Endometrium (tissue), 2 donors: ENCODE measurements around the gene SH3PXD2A.

Source experiments
- FAIRE-seq: peaks from 2 replicates; lab custom pipeline; 2012; peaks lifted over from hg19 to GRCh38; lab: Jason Lieb, UNC
- donor health status: control.
- donor health status: control.

The SH3PXD2A gene

DNA sequence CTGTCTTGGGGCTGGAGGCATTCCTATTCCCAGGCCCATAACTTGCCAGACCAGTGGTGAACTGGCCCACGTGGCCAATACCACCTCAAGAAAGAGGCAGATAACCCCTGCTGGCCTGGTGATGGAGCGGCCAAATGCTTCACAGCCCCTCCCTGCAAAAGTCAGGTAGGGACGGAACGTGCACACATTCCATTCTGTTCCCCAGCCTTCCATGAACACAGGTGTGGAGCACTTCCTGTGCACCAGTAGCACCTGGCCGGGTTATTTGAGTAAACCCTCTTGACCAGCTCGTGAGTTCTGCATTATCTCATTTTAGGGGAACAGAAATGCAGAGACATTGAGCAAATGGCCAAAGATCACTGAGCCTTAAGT lies 134.4 kb downstream of the SH3PXD2A start:
- no peak for FAIRE-seq

DNA sequence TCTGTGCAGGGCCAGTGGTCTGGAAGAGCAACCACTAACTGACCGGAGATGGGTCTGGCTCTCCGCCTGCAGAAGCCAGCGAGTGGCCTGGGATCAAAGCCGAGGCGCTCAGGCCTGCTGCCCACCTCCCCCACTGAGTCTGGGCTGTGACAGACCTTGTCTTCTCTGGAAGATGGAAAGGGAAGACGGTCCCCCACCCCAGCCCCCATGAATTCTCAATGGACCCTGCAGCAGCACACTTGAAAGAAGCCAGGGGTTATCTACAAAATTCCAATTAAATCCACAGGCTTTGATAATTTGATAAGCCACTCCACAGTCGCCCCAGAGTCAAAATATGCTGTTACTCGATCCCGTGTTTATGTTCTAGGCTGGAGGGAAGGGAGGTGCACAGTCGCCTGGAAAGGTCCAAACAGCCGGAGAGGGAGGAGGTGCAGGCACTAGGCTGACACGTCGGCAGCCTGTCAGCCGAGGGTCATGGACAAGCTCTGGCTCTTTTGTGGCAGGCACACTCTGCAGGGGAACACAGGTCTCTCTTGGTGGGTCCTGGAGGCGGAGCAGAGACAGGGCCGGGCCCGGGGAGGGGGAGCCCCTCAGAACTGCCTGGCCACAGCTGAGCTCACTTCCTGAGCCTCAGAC lies 134.9 kb downstream of the SH3PXD2A start:
- FAIRE-seq = no peak

DNA sequence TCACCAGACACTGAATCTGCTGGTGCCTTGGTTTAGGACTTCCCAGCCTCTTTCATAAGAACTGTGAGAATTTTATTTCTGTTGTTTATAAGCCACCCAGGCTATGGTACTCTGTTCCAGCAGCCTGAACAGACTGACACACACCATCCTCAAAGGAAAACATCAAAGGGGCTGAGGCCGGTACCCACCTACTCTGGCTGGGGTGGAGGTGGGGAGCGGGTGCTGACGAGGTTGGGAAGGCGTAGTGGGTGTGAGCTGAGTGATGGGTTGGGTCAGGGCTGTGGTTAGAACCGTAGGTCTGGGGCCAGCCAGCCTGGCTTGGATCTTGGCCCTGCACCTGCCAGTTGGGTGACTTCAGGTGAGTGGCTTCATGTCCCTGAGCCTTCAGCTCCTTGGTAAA lies 136.3 kb downstream of the SH3PXD2A start:
- FAIRE-seq = no peak

DNA sequence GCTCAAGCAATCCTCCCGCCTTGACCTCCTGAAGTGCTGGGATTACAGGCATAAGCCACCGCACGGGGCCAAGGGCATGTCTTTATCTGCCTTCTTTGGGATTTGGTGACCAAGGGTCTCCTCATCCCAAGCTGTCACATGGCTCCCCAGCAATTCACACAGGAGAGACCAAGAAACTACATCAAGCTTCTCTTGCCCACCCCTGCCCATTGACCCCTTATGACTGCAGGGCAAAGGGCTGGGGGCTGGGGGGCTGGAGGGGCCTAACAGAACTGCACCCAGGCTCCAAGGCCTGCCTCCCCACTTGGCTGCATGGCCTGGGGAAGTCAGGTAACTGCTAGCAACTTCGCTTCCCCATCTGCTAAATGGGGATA lies 137.1 kb downstream of the SH3PXD2A start:
- no peak for FAIRE-seq

DNA sequence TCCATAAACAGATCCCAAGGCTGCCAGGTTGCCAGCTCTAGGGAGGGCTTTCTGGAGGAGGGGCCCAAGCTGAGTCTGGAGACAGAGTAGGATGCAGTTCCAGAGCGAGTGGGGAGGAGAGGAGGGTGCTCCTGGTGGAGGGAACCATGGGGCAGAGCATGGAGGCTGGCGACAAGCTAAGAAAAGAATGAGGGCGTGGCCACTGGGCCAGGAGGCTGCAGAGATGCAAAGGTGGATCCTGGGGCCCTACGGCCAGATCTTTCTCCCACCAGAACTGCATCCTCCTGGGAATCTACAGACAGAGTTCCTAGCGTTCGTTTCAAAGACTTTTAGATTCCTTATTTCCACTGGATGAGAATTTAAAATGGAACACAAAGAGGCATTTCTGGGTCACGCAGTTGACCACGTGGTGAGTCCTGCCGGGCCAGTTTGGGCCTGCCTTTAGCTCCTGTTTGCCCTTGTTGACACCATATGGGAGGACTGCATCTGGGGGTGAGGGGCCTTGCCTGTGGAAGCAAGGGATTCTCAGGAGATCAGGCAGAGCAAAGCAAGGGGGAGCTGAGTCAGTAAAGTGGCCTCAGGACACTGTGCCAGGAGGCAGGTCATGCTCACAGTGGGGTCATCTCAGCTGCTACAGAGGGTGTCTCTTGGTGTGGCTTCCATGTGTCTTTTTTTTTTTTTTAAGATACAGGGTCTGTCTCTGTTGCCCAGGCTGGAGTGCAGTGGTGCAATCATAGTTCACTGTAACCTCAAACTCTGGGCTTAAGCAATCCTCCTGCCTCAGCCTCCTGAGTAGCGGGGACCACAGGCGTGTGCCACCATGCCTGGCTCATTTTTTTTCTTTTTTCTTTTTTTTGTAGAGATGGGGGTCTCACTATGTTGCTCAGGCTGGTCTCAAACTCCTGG lies 137.8 kb downstream of the SH3PXD2A start:
- FAIRE-seq = no peak

DNA sequence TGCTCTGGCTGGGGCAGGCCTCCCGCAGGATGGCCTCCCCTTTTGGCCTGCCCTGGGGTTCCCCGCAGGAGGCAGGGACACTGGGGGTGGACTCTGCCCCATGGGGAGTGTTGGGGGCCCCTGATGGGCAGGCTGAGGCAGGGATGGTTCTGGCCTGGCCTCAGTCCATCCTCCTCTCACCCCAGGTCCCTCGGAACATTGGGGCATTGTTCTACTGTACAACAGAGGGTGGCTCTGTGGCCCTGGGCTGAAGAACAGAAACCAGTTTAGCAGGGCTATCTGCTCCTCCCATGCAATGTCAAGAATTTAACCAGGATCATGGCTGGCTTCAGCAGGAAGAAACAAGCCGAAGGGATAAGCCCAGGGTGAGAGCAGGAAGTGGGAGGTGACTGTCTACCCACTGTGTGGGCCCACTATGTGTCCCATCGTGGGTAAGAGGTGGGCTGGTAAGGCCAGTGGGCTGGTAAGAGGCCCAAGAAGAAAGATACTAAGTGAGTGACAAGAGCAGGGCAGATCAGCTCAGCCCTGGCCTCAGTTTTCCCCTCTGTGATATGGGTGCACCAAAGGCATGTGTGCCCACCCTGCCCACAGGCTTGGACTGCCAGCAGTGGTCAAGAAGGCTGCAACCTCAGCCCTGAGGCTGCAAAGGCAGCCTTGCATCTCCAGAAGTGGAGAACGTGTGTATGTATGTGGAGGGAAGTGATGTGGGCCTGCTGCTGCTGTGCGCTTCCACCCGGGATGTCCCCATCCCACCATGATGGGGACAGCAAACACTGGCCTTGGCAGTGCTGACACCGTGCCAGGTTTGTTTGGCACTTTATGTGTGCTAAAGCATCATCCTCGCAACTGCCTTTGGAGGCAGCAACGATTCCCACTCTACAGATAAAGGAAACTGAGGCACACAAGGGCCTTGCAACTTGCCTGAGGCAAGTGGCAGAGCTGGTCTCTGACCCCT lies 138.9 kb downstream of the SH3PXD2A start:
- FAIRE-seq = no peak

DNA sequence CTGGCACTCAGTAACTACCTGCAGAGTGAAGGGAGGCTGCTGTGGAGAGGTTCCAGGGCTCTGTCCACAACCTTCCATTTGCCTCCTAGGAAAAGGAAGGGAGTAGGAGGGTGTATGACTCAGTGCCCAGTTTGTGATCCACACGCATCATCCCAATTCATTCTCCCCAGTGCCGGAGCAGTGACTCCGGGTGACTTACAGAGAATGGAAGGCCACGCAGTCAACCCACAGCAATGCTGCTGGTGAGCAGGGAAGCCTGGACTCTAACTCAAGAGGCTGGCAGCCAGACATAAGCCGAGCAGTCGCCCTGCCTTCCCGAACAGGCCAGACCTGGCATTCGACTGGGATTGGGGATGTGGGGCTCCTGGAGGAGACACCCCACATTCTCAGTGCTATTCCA lies 139.9 kb downstream of the SH3PXD2A start:
- no peak for FAIRE-seq

DNA sequence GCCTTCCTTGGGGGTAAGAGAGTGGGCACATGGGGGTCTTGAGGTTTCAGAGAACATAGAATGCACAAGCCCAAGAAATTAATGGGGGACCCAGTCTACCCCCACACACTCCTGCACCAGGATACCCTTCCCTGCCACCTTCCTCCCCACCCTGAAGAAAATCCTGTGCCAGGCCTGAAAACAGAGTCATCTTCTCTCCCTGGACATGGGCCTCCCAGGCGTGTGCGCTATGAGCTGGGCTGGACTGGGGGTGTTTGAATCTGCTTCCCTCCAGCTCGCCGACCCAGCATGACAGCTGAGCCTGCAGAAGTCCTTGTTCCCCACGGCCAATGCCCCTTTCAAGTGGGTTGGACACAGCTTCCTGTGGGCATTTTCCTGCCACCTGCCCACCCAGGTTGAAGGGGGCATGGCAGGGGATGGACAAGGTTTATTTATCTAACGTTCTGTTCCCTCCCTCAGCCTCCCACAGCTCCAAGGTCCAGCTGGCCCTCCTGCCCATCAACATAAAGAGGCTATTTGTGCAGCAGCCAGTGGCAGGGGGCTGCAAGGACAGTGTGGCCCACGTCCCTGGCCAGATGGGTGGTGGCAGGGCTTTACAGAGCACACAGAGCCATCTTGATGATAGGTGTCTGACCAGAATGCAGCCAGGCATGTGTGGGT lies 141.0 kb downstream of the SH3PXD2A start:
- FAIRE-seq = no peak

DNA sequence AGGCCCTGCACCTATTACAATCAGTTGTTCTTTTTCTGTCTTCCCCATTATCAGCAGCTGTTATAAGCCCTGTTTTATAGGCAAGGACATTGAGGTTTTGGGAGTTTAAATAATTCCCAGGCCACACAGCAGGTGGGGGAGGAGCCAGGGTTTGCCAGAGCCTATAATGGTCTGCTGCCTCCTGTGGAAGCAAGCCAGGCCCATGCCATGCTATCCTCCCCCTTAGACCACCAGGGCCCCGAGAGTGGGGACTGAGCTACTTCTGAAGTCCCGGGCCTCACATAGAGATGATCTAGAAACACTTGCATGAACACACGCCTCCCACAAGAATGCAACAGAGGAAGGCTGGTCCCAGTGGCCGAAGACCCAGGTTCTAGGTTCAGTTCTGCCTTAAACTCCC lies 141.7 kb downstream of the SH3PXD2A start:
- FAIRE-seq = no peak

DNA sequence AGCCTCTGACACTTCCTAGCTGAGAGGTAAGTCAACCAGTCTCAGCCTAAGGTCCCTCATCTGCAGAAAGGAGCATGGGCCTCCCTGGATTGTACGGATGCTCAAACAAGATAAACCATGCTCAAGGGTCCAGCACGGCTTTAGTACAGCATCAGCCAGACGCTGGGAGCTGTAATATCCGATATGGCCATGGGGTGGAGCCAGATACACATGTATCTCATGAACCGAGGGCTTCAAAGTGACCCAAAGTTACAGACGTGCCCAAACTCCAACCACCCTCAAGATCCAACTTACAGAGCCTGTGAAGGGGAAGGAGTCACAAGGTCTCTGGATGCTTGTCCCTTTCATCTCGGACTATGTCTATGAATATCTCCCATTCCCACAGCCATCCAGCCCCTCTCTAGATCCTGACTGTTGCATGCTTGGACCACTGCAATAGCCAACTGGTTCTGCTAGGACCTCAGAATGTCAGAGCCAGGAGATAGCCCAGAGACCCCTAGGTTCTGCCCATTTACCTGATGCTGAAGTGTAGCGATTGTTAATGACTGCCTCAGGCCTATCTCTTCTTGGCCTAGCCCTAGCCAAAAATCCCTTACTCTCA lies 142.4 kb downstream of the SH3PXD2A start:
- FAIRE-seq = peak; percentile 80

DNA sequence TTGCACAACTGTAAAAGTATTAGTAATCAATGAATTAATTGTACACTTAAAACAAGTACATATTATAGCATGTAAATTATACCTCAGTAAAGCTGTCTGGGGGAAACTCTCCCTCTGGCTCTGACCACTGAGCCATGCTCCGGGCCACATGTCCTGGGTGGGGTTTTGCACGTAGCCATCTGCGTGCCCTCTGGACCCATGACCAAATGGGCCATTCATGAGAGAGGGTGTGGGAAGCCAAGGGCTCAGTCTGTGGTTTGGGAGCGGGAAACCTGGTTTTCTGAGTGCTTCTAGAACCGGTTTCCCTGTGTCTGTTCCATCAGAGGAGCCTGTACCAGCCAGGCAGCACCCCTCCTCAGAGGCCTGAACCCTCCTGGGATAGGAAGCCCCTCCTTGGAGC lies 143.2 kb downstream of the SH3PXD2A start:
- FAIRE-seq = no peak

DNA sequence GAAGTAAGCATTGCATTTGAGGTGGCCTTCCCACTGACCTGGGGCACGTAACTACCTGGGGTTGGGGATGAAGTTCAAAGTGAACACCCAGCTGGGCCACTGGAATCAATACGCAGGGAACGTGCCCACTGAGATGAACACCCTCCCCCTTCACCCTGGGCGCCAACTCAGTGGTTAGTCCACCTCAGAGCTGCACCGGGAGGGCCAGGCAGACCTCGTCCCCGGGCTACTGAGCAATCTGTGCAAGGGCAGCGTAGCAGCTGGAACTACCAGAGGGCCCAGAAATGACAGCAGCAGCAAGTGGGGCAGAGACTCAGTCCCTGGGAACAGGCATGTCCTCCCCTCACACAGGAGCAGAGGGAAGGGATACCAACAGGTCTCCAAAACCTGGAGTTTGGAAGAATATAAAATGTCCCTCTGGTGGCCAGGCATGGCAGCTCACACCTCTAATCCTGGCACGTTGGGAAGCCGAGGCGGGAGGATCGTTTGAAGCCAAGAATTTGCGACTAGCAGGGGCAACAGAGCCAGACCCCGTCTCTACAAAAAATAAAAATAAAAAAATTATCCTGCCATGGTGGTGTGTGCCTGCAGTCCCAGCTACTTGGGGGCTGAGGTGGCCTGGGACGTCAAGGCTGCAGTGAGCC lies 143.9 kb downstream of the SH3PXD2A start:
- no peak for FAIRE-seq

DNA sequence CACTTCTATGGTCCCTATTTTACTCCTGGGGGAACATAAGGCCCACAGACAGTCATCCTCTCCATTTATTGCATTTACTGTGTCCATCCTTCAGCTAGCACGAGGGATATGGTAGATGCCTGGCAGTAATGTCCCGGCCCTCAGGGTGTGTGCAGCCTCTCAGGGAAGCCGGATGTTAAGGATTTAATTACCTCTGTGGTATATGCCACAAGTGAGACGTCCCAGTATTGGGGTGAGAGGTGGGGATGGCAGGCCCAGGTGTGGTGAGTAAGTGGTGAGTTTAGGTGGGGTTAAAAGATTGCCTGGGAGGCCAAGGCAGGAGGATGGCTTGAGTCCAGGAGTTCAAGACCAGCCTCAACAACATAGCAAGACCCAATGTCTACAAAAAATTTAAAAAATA lies 144.9 kb downstream of the SH3PXD2A start:
- FAIRE-seq = no peak

DNA sequence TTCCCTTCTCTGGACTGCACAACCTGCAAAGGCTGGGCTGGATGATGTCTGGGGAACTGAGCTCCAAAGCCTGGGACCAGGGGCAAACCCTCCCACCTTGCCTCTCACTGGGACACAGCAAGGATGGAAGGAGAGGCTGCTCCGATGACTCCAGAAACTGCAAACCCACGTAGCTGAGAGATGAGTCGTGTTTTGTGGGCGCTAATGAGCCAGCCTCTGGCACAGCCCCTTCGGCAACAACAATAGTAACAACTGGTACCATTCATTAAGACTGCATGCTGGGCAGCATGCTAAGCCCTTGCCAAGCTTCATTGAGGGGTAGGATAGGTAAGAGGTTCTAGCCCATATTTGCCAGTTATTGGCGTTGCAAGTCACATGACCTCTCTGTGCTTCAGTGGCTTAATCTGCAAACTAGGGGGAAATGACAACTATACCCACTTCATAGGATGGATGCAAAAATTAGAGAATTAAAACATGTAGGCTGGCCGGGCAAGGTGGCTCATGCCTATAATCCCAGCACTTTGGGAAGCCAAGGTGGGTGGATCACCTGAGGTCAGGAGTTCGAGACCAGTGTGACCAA lies 145.9 kb downstream of the SH3PXD2A start:
- FAIRE-seq = no peak

DNA sequence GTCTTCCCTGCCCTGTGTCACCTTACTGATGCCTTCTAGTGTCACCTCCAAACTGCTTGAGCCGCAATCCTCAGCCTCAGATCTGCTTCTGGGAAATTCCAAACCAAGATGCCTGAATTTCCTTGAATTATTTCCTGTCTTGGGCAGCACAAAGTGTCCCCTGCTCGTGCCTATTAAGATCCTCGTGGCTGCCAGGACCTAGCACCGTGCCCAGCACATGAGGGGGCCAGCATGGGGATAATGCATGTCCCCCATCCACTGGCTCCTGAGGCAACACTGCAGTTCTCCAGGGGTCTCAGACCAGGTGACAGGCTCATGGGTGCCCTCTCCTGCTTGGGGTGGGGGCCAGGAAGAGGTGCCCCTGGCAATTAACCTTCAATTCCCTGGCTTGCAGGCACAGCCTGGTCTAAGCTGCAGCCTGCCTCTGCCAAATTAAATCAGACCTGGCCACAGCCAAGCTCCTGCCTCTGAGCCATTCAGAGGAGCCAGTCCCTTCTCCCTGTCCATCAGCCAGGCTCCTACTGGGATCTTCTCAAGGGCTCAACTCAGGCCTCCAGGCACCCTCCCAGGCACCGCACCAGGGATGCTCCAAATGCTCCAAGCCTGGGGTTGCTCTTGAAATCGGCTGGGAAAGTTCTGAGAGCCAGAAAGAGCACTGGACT lies 146.6 kb downstream of the SH3PXD2A start:
- FAIRE-seq = no peak

DNA sequence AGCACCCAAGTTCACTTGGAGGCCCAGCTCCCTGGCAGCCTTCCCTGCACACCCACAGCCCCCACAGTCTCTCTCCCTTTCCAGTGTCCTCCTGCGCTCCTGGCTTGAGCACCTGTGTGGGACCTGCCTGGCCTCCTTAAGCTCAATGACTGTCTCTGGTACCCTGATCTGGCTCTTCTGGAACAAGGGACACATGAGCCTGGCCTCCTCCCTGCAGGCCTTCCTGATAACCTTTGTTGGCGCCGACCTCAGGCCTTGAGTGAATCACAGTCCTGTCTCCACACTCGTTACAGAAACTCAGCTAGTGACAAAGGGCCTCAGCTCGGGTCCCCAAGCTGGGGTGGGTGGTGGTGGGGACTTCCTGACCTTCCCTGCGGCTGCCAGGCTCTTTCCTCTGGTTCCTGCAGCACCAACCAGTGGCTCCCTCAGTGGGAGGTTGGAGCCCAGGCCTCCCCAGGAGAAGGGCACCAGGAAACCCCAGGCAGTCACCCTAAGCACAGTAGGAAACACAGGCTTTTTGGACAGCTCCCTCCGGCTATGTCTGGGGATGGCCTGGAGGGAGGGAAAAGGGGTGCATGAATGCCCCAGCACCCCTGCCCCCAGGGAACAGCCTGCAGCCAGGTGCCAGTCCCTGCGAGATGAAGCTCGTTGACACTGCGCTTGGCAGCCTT lies 147.3 kb downstream of the SH3PXD2A start:
- FAIRE-seq = no peak

DNA sequence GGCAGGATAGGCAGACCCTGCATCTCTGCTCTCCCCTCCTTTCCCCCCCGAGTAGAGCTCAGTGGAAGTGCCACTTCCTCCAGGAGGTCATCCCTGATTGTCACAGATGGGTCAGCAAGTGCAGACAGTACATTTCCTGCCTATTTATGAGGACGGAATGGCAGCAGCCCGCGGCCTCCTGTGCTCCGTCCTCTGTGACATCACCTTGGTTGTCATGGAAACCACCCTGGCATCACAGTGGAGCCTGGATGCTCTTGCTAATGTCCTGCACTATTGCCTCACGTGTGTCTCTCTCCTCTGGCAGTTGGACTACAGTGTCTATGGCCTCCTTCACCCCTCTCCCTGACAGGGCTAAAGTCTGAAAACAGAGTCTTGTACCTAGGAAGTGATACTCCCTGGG lies 148.6 kb downstream of the SH3PXD2A start:
- no peak for FAIRE-seq

DNA sequence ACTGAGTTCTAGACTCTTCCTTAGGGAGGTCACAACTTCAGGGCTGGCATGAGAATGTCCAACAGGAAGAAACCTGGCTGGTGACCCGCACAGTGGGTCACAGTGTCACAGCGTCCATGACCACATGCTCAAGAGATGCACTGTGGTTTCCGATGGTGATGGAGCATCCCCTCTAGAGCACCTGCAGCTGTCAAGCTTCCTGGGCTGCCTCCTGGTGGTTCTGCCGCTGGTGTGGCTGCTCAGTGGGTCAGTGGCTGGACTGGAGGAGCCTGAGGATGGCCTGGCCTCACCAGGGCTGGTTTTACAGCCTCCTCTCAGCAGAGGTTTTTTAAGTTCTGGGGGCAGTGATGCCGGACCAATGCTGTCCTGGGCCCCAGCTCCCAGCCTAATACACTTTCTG lies 149.3 kb downstream of the SH3PXD2A start:
- no peak for FAIRE-seq
